AG09309 (cell line): ENCODE measurements around the gene PCDHGA8.
A peak's percentile ranks its signal among the peaks of the same experiment; 100 is the strongest.
"Not testable (repeated sequence)": the region's sequence is repeated elsewhere in the genome, so short reads cannot be mapped to it uniquely, and the experiment has no call there.

ENCODE experiments used
- DNase-seq: peaks from one replicate; pipeline ENCODE4 v3.0.0-alpha.2; 2010; ENCODE audit warnings: low read depth
- H3K4me3 ChIP-seq: 2 replicates; pipeline ENCODE4 v1.5.1; 2011; ENCODE audit warnings: mild to moderate bottlenecking, low read depth, low read length, moderate library complexity; ENCODE audit not compliant: control insufficient read depth
- CTCF ChIP-seq: IDR thresholded peaks from 2 replicates; pipeline ENCODE4 v1.5.1; 2011; ENCODE audit warnings: mild to moderate bottlenecking, low read depth, low read length, inconsistent platforms; ENCODE audit not compliant: insufficient read depth, control insufficient read depth; ENCODE audit errors: missing control alignments

Gene PCDHGA8

GRCh38 chr5:141422742-141423291, 30.4 kb downstream of the PCDHGA8 start:
- H3K4me3 ChIP-seq, result no peak overlapping the region
- DNase-seq, result no peak
- no peak for TF ChIP-seq CTCF

- DNase-seq, result no peak
- TF ChIP-seq CTCF, result no peak
- no peak overlapping the region for H3K4me3 ChIP-seq
These were observed 35.5 kb downstream of the PCDHGA8 start for GRCh38 chr5:141427783-141428426.

- peak within 1 kb of the TSS; percentile 56 for H3K4me3 ChIP-seq
- peak; percentile 73 for TF ChIP-seq CTCF
- peak; percentile 90 for DNase-seq
These were observed 38.1 kb downstream of the PCDHGA8 start, which contains the start of gene PCDHGA12 for GRCh38 chr5:141430332-141431113. PCDHGA12 (plus strand) TSS chr5:141430507; CDS start chr5:141430760, 253 bp downstream.

- H3K4me3 ChIP-seq, result peak overlapping the region; percentile 56
- no peak for DNase-seq
- no peak for TF ChIP-seq CTCF
These were observed 38.9 kb downstream of the PCDHGA8 start for GRCh38 chr5:141431286-141431685.

GRCh38 chr5:141432308-141432707, 39.9 kb downstream of the PCDHGA8 start:
- not testable (repeated sequence) for H3K4me3 ChIP-seq

GRCh38 chr5:141432726-141433125, 40.3 kb downstream of the PCDHGA8 start:
- H3K4me3 ChIP-seq, result not testable (repeated sequence)

More at GRCh38 chr5:141432308-141432707, 39.9 kb downstream of the PCDHGA8 start:
- not testable (repeated sequence) for DNase-seq

GRCh38 chr5:141434006-141434405, 41.6 kb downstream of the PCDHGA8 start:
- TF ChIP-seq CTCF, result no peak
- DNase-seq, result no peak
- no peak overlapping the region for H3K4me3 ChIP-seq

More at GRCh38 chr5:141432726-141433125, 40.3 kb downstream of the PCDHGA8 start:
- DNase-seq, result not testable (repeated sequence)
